GM19025 (cell line): Measurements from ENCODE around the gene HYAL3.

Experiments
- ATAC-seq: cut with Tn5 transposase; IDR thresholded peaks from one replicate; pipeline ENCODE4 v1.9.1; 2021; ENCODE audit warnings: mild to moderate bottlenecking, low read depth, moderate library complexity; ENCODE audit not compliant: unreplicated experiment

The HYAL3 gene

DNA sequence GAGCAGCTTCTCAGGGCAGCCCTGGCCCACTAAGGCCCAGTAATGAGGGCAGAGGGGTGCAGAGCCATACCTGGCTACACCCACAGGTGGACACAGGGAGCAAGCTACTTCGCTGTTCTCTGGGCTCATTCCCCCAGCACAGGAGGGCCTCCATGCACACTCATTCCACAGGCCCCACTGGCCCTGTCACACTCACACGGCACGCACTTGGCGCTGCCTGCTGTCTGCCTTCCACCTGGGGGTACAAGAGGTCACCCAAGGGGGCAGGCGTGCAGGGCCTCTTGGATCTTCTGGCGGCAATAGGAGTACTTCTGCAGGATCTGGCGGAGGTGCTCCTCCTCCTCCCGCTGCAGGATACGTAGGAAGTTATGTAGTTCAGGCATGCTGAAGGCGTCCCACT lies 31.1 kb upstream of the HYAL3 start:
- no peak for ATAC-seq

DNA sequence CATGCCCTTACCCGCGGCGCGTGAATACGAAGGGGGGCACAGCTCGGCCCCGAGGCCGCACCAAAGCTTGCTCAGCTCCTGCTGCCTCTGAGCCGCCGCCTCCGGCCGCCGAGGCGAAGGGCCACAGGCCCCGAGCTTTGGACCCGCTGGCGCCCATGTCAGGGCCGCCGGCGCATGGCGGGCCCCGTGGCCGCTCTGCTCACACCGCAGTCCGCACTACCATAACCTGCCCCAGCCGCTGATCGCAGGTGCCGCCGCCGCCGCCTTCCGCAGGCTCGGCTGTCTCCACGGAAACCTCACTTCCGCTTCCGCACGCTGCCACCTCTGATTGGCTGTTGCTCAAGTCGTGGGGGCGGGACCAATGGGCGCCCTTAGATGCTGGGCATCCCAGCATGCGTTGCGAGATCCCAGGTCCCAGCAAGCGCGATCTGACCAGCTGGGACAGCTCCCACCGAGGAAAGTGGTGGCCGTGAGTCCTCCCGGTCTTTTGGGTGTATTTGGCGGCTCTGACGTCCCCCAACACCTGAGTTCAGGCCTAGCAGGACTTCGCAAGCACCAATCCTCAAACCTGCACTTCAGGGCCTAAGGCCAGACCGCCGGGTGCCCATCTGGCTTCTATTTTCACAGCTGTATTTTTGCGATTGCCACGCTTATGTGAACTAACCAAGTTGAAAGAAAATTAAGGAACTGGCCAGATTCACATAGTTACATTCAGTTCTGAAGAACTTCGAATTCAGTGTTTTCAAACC lies 28.9 kb upstream of the HYAL3 start, which contains the start of gene TUSC2:
TSS of gene TUSC2 (minus strand) at position 281 of the 749 bp plus-strand sequence. CDS start at position 157, 124 bp downstream.
- peak; percentile 88 for ATAC-seq

DNA sequence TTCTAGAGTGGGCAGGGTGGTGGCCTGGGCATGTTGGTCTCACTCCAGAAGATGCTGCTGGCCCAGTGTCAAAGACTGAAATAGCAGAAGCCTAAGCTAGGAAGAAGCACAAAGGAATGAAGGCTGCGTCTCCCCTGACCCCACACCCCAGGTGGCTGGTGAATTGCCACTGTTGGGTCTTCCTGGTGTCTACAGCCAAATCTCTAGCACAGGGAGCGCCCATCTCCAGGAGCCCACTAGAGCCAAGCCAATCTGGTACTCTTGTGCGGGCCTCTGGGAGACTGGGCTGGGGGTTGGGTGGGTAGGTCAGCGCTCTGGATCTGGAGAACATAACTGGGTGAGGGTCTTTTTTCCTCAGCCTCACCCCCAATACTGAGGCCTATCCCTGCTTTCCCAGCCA lies 27.9 kb upstream of the HYAL3 start:
- no peak for ATAC-seq

DNA sequence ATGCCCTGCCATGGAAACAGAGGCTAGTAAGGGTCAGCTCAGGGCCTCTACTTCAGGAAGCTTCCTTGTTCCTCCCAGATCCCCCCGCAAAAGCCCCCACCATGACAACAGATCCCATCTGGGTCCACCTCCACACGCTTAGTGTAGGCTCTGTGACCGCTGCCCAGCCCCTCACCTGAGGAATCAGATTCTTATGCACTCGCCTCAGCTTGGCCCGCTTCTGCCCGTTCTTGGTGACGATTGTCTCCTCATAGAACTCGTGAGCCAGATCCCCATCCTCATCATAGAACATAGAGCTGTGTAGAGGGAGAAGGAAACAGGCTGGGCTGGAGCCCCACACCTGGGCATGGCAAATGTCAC lies 27.0 kb upstream of the HYAL3 start:
- no peak for ATAC-seq

DNA sequence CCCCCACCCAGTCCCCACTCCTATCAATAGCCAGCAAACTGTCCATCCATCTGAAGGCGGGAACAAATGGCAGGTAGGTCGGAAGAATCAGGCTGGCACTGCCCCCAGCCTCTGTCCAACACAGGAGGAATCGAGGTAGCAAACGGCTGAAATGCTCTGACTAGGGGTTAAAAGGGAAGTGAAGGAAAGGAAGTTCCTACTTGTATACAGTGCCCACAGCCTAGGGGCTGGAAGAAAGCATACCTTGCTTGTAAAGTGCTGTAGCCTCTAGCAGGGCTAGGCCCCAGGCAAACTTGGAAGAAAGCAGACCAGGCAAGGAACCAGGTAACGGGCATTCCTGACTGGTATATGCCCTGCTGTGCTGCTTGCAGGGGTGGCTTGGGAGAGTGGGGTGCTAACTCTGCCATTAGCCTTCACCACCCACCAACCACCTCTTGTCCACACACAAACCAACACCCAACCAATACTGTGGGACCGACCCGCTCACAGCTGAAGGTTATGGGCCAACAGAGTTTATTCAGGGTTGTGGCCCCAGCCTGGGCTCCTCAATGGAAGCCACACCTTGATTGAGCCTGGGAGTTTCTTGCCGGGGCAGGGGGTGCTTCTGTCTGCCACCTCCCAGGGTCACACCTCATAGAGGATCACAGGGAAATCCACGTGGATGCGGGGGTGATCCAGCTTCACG lies 26.4 kb upstream of the HYAL3 start:
- ATAC-seq, result no peak

DNA sequence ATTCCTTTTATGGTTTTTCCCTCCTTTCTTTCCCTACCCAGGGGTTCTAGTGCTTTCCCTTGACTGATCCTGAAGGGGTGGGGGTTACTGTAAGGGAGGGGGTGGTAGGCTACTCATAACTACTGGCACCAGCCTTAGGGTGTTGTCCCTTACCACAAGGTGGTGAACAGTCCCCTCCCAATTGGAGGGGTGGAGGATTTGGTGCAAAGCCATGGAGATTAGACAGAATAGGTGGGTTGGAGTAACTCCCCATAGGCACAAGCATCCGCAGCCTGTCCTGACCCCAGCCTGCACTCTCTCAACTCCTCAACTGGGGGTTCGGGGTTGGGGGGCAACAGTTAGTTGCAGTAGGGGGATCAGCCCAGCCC lies 25.9 kb upstream of the HYAL3 start:
- ATAC-seq, result no peak

DNA sequence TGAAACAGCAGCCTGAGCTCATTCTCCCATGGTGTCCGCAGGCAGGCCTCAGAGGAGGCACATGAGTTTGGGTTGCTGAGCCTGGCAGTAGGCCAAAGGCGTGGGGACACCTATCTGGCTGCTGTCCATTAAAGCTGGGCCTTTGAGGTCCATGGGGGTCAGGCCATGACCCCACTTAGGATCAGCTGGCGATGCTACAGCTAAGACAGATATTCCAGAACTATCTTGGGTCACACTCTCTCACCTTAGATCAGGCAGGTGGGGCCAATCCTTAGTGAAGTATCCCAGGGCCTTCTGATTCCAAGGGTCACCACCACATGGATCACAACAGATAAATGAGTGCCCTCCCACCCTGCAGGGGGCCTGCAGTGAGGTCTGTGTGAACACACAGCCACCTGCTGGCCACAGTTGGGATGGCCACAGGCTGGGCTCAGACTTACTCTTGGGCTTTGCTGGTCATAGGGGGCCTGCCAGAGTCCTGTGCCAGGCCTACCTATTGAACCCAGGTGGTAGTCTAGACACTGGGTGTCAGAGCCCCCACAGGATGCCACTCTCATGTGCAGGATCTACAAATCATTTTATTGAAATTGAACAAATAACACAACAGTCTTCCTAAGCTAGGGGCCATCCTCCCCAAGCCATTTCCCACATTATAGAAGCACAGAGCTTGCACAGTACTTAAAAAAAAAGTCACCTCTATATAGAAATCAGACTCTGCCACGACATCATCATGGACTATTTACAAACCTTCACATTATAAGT lies 25.3 kb upstream of the HYAL3 start:
- ATAC-seq, result no peak

DNA sequence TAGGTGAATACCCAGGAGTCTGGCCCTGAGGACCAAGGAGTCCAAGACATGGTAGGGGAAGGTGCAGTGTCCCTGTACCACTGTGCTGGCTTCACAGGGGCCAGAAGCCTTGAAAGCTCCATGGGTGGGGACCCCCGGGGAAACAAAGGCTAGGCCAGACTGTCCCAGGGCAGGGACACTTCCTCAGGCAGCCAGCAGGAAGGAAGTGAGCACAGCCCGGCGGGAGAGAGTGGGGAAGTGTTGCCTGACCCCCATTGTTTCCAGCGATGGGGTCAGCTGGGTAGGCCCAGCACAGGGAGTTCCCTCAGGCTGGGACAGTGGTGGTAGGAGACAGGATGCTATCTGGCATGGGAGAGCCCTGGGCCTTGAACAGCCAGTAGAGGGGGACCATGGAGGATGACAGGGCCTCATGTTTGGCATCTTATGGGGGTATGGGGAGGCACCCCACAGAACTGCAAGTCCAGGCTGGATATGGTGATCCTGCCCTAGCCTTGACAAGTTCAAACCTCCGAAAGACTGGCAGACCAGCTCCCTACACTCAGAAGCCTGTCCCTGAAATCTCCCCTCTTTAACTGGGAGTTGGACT lies 24.5 kb upstream of the HYAL3 start:
- no peak for ATAC-seq

DNA sequence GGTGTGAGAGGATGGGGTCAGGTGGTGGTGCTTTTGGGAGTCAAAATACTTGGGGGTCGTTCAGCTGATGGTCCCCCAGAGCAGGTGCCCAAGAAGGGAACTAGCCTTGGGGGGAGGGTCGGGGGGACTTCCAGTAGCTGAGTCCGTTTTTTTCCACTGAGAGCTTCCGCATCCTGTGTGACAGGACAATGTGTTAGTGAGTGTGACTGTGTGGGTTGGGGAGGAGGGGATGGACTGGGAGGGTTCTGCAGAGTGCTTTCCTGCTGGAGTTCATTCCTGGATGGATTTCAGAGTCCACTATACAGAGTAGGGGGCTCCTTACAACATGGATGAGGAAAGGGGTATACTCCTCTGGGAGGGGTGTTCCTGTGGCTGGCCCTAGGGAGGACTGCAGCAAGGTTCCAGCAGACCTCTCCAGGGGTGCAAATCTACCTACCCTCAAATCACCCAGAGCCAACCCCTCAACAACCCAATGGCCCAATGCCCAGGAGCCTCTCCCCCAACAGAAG lies 23.9 kb upstream of the HYAL3 start:
- no peak for ATAC-seq

DNA sequence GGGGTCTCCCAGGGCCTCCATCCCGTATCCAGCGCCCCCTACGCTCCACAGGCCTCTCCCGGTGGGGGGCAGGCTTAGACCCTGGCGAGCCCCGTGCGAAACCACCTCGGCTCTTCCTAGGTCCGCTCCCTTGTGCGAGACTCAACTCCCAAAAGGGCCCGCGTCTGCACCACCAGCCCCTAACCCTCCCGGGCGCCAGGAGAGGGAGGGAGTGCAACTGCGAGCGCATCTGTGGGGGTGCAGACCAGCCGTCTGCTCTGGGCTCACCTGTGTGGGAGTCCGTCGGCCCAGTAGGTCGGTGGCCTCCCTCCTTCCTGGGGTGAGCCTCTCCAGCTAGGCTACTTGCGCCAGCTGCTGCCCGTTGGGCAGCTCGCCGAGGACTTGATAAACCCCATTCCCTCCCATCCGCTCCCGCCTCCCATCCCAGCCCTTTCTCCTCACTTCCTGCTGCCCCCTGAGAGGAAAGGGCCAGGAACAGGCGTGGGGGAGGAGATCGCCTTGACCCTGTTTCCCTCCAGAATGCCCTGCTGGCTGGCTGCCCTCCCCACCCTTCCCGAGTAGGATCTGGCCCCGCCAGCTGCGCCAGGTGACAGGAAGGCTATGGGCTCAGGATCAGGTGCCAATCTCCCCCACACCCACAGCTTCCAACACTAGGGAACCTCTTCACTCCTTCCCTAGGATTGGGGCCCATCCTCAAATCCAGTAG lies 23.3 kb upstream of the HYAL3 start, which contains the start of gene HYAL2:
TSS of gene HYAL2 (minus strand) at position 360 of the 706 bp plus-strand sequence. CDS start 2,256 bp downstream, outside the sequence.
- ATAC-seq, result no peak

DNA sequence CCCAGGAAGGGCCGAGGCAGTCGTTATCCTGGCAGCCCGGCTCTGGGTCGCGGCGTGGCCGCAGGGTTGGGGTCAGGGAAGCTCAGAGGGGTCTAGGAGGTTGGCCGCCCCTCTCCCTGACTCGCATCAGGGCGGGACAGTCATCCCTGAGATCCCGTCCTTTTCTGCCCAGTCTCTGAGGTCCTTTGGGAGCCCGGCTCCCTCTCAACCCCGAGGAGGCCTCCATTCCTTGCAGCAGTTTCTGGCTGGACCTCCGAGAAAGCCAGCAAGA lies 22.8 kb upstream of the HYAL3 start:
- no peak for ATAC-seq

DNA sequence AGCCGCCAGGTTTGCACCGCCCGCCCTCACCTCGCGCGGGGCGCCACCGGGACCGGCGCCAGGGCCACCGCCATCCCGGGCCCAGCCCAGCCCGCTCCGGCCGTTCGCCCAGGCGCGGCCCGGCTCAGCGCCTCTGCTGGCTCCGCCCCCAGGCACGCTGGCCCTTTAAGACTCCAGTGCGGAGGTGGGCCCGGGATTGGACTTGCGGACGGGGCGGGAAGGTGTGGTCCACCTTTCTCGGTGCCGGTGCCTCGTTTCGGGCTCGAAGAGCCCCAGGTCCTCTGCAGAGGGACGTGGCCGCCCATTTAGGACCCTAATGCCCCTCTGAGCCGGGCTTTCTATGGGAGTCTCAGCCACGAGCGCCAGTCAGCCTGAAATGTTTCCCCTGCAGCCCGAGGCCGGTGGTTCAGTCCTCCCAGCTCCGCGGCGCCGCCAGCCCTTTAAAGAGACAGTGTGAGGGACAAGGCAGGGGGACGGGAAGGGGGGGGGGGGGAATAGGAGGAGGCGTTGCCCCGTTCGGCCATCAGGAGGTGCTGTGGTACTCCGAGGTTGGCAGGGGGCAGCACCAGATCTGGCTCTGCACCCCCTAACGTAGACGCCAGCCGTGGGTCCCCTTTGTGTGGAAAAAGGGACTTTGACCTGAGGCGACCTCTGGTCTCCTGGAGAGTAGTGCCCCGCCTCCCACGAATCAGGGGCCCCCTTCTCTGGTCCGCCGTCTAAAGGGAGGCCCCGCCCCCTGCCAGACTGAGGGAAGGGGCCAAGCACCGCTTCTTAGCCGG lies 22.3 kb upstream of the HYAL3 start:
- ATAC-seq, result peak; percentile 82

DNA sequence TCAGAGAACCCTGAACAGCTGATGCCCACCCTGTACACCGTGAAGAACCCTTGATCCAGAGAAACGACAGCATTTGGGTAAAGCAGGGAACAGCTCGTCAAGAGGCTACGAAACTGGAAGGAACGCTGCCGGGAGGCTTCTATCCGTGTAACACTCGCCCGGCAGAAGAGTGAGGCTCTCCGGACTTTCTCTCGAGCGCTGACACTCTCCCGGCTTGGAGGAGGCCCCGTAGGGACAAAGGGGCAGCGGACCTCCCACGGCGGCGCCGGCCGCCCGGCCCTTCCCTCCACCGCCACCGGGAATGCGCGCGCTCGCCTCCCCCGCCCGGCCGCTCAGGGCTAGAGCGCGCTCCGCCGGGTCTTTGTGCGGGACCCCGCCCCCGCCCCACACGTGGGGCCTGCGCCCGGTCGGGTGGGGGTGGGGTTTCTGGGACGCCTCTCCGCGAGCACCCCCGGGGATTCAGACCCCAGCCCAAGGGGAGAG lies 21.7 kb upstream of the HYAL3 start:
- peak; percentile 52 for ATAC-seq

DNA sequence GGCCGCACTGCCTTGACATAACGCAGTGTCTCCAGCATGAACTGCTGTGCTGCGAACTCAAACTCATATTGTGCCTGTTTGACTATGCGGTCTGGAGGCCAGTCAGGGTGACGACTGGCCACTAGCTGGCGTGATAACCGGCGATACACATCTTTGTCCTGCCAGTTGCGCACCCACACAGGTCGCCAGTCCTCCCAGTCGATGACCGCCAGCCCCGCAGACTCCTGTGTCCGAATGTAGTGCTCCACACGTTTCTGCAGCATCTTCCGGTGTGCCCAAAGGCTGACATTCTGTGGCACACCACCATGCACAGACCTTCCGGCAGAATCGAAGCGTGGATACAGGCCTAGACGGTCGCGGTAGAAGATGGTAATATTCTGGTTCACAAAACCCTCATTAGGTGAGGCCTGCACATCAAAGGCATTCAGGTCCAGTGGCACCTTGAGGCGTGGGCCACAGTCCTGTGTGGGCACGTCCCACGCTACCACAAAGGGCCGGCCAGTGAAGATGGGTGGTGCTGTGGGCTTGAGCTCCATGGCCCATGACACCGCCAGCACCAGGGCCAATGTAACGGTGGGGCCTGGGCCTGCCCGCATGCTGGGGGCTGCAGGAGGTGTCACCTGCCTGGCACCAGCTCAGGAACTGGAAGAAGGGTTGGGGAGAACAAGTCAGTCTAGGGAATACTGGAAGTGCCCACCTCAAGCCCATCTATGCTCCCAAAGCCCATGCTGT lies 20.9 kb upstream of the HYAL3 start:
- no peak for ATAC-seq

DNA sequence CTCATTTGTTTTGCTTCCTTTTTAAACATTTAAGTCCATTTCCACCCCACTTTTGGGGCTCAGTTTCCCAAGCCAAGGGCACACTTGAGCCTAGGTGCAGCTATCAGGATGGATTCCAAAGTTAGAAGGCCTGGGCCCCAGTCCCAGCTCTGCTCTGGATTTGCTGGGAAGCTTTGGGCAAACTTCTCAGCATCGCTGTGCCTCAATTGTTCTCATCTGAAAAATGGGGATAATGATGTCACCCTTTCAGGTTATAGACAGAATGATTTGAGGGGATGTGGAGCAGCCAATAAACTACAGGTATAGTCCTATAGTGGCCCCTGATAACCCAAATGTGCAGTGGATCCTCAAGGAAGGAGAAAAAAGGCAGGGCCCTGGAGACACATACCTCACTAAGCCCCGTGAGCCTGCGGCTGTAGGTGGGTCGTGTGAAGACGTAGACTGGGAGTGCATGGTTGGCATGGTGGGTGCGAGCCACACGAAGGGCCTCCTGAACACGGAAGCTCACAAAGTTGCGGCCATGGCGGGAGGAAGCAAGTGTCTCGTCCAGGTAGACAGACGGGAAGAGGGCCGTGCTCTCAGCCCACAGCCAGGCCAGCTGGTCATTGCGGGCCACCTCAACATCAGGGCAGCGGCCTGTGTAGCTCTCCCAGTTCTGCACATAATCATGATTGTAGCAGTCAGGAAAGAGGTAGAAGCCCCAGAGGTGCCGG lies 20.1 kb upstream of the HYAL3 start:
- no peak for ATAC-seq

DNA sequence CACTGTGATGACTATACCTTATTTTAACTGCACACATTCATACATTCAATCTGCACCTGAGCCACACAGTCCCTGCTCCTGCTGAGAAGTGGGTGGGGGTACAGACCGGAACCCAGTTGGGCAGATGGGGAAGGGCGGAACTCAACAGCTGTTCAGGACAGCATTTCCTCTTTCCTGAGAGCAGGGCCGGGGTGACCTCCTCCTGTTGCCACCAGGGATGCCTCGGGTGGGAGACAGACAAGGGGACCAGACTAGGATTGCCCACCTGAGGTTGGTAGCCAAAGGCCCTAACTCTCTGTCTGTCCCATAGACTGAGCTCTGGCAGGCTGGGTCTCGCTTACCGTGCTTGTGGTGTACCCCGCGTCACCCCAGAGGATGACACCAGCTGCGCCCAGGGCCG lies 19.4 kb upstream of the HYAL3 start:
- ATAC-seq, result no peak

DNA sequence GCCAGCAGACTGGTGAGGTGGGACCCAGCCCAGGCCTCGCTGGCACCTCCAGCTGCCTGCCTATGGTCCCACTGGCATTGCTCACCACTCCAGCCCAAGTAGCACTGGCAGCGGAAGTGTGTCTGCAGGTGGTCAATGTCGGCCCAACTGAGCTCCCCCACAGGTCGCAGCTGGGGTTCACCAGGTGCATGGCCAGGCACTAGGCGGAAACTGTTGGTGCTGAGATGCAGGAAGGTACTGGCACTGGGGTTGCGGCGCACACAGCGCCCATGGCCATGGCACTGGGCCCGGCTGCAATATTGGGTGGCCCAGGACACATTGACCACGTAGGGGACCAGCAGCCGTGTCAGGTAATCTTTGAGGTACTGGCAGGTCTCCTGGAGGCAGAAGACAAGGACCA lies 19.0 kb upstream of the HYAL3 start:
- no peak for ATAC-seq

DNA sequence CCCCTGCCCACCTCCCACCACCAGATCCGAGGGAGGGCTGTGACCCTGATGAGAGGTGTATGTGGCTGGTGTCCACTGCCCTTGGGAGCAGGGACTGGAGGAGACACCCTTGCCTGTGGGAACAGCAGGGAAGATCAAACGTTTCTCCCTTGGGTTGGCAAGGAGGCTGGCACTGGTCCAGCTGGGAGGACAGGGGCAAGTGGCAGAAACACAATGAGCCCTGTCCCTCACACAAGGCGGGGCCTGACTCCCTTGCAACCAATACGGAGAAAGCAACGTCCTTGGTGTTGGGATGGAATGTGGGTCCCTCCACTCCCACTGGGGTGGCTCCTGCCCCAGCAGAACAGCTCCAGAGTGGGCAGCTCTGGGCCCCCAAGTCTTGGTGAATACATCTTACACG lies 18.1 kb upstream of the HYAL3 start:
- no peak for ATAC-seq
